GM12801 (cell line): ENCODE measurements around the gene SND1.

Experiments used
- CTCF ChIP-seq: IDR thresholded peaks from one replicate; pipeline ENCODE4 v1.5.1; 2011; ENCODE audit warnings: control low read depth; ENCODE audit not compliant: insufficient read length; ENCODE audit errors: extremely low read depth

Gene SND1

DNA sequence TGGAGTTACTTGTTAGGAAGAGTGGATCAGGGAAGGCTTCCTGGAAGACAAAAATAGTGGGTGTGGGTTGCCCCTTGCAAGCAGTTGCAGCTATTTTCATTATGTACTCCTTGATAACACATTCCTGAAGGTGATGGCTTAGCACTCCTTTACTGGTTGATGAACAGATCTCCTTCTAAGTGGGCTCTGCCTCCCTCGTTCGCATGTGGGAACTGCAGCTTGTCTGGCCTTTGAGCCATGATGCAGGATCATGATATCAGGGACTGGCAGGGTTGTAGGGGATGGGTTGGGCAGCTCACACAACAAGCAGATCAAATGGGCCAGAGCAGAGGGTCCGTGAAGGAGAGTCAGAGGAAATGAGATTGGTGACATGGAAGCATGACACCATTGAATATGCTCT is 408.0 kb downstream of the SND1 start:
- no peak for TF ChIP-seq CTCF

GRCh38 chr7:128063088-128063487 is 411.1 kb downstream of the SND1 start:
- TF ChIP-seq CTCF: no peak

DNA sequence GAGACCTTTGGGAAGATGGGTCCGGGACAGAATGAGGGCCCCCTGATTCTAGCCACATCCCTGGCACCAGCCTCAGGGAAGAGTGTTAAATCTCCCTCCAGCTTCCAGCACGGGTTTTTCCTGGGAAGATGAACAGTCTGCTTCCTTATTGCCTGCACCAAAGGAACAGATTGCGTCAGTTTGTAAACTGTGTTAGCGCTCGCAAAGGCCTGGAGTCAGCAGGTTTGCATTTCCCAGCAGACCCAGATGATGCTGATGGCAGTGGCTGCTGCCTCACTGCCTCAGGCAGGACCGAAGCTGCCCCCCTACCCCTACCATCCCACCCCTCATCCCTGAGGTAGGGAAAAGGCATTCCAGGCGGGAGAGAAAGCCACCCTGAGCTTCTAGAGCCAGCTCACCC is 413.9 kb downstream of the SND1 start:
- no peak for TF ChIP-seq CTCF

DNA sequence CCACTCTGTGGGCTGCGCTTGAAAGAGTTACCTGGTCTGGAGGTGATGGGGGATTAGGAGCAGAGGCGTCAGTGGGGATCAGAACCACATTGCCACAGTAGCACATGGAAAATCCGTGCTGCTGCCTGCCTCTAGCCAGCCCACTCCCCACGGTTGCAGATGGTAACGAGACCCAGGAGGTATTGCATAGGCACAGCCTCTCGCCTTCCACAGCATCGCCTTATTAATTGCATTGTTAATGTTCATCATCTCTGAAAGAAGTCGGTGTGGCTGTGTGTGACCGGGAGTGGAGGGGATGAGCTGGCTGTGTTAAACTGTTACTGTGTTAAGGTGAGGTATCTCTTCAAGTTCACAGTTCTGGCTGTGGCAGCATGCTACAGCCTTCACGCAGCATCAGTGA is 414.4 kb downstream of the SND1 start:
- no peak for TF ChIP-seq CTCF

GRCh38 chr7:128066858-128067257 is 414.9 kb downstream of the SND1 start:
- TF ChIP-seq CTCF: no peak

- no peak for TF ChIP-seq CTCF
Measured at GRCh38 chr7:128067983-128068382, 416.0 kb downstream of the SND1 start.

DNA sequence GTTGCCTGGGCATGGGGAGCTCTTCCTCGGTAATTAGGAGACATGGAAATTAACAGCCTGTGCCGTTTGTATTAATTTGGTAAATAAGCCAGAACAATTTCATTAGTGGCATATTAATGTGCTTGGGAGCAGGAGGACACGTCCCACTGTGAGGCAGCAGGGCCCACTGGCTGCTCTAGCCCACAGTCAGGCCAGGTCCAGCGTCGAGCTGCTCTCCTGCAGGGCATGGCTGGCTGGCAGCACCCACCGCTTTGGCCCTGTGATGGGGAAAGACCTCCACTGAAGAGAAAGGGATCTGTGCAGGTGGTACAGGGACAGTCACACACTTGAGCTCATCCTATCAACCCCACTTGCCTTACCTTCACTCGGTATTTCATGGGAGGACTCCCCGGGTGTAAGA is 416.8 kb downstream of the SND1 start:
- TF ChIP-seq CTCF: no peak
